DOHH2 (cell line): Measurements from ENCODE around the gene GNG14.

Source experiments
- CTCF ChIP-seq: fragments of 200-600 bp; sonication (generic); IDR thresholded peaks from one replicate; pipeline ENCODE4 v1.5.1; 2014; ENCODE audit warnings: antibody characterized with exemption, mild to moderate bottlenecking, low read depth, low read length; ENCODE audit not compliant: poor library complexity, severe bottlenecking
- EZH2phosphoT487 ChIP-seq: fragments of 200-600 bp; sonication (generic); IDR thresholded peaks from 2 replicates; pipeline ENCODE4 v1.6.1; 2017; ENCODE audit warnings: borderline replicate concordance, mild to moderate bottlenecking, antibody characterized with exemption, low read length, moderate library complexity, mixed read lengths

- TF ChIP-seq CTCF (no peak), EZH2phosphoT487 (no peak)
Measured at GRCh38 chr19:12708641-12709040, 20.8 kb downstream of the GNG14 start.
